ENCODE measurements around the gene NCKAP5.

NCKAP5 gene

DNA sequence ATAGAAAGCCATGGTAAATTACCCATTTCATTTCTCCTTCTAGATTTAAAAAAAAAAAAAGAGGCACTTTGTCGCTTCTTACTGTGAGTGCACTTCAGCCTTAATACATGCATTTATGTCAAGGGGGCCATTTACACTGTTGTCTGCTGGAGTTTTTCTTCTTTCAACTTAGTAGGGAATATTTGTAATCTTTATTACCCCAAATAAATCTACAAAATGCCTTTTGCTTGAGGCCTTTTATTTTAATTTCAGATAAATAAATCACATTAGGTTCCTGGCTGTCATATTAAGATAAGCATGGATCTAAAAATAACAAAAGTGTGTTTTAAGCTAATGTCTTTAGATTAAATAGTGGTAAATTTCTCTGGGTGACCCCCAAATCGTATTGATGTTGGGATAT, 276.0 kb downstream of the NCKAP5 start:
- H3K27ac ChIP-seq (ENCODE audit: insufficient read depth in 1 of 2, low read depth in 1 of 2, low read length in 2 of 2, poor library complexity in 1 of 2, severe bottlenecking in 2 of 2): no peak overlapping the region
- no peak overlapping the region for H3K4me3 ChIP-seq (ENCODE audit: control insufficient read depth in 1 of 7, extremely low read depth in 1 of 7, insufficient read depth in 4 of 7, low read depth in 2 of 7, low read length in 6 of 7)
- POLR2A ChIA-PET: no interaction called here
- 92% methylated on average over 1 of the region's 2 CpGs for WGBS (ENCODE audit: insufficient coverage)
- CTCF ChIA-PET: no interaction called here
- no peaks in the 10 kb centered on the region for H3K9me3 ChIP-seq (ENCODE audit: control extremely low read depth in 1 of 5, control insufficient read depth in 4 of 5, insufficient read depth in 2 of 5, low read depth in 1 of 5, low read length in 4 of 5)
- H3K27me3 ChIP-seq (replicated peaks in 2 of 5; ENCODE audit: control insufficient read depth in 4 of 5, insufficient read depth in 5 of 5, low read length in 4 of 5): no peaks in the 10 kb centered on the region
- H3K4me1 ChIP-seq (ENCODE audit: control extremely low read depth in 1 of 4, control insufficient read depth in 4 of 4, insufficient read depth in 4 of 4, low read length in 3 of 4): no peaks in the 10 kb centered on the region
- DNase-seq: no peak
- H3K36me3 ChIP-seq (ENCODE audit: control insufficient read depth in 4 of 4, insufficient read depth in 4 of 4, low read length in 3 of 4): no peaks in the 10 kb centered on the region

GRCh38 chr2:133287709-133288108, 280.6 kb downstream of the NCKAP5 start:
- CTCF ChIA-PET: no interaction called here
- no peaks in the 10 kb centered on the region for H3K4me1 ChIP-seq (ENCODE audit: control extremely low read depth in 1 of 4, control insufficient read depth in 4 of 4, insufficient read depth in 4 of 4, low read length in 3 of 4)
- H3K27me3 ChIP-seq (replicated peaks in 2 of 5; ENCODE audit: control insufficient read depth in 4 of 5, insufficient read depth in 5 of 5, low read length in 4 of 5): no peaks in the 10 kb centered on the region
- no peak overlapping the region for H3K27ac ChIP-seq (ENCODE audit: insufficient read depth in 1 of 2, low read depth in 1 of 2, low read length in 2 of 2, poor library complexity in 1 of 2, severe bottlenecking in 2 of 2)
- no peaks in the 10 kb centered on the region for H3K36me3 ChIP-seq (ENCODE audit: control insufficient read depth in 4 of 4, insufficient read depth in 4 of 4, low read length in 3 of 4)
- no CpG with 5 or more reads among the region's 2 CpGs for WGBS (ENCODE audit: insufficient coverage)
- no peak overlapping the region for H3K4me3 ChIP-seq (ENCODE audit: control insufficient read depth in 1 of 7, extremely low read depth in 1 of 7, insufficient read depth in 4 of 7, low read depth in 2 of 7, low read length in 6 of 7)
- POLR2A ChIA-PET: no interaction called here
- no peak for DNase-seq
- H3K9me3 ChIP-seq (ENCODE audit: control extremely low read depth in 1 of 5, control insufficient read depth in 4 of 5, insufficient read depth in 2 of 5, low read depth in 1 of 5, low read length in 4 of 5): no peaks in the 10 kb centered on the region

GRCh38 chr2:133286326-133286922, 281.8 kb downstream of the NCKAP5 start:
- Histone ChIP-seq H3K36me3 (ENCODE audit: control insufficient read depth in 4 of 4, insufficient read depth in 4 of 4, low read length in 3 of 4) (no peaks in the 10 kb centered on the region), H3K4me1 (ENCODE audit: control extremely low read depth in 1 of 4, control insufficient read depth in 4 of 4, insufficient read depth in 4 of 4, low read length in 3 of 4) (no peaks in the 10 kb centered on the region), H3K27ac (ENCODE audit: insufficient read depth in 1 of 2, low read depth in 1 of 2, low read length in 2 of 2, poor library complexity in 1 of 2, severe bottlenecking in 2 of 2) (no peak overlapping the region), H3K9me3 (ENCODE audit: control extremely low read depth in 1 of 5, control insufficient read depth in 4 of 5, insufficient read depth in 2 of 5, low read depth in 1 of 5, low read length in 4 of 5) (no peaks in the 10 kb centered on the region), H3K27me3 (replicated peaks in 2 of 5; ENCODE audit: control insufficient read depth in 4 of 5, insufficient read depth in 5 of 5, low read length in 4 of 5) (no peaks in the 10 kb centered on the region), H3K4me3 (ENCODE audit: control insufficient read depth in 1 of 7, extremely low read depth in 1 of 7, insufficient read depth in 4 of 7, low read depth in 2 of 7, low read length in 6 of 7) (no peak overlapping the region)
- ChIA-PET POLR2A (no interaction called here), CTCF (no interaction called here)
- WGBS (ENCODE audit: insufficient coverage): no CpG with 5 or more reads among the region's 1 CpG
- DNase-seq: no peak

DNA sequence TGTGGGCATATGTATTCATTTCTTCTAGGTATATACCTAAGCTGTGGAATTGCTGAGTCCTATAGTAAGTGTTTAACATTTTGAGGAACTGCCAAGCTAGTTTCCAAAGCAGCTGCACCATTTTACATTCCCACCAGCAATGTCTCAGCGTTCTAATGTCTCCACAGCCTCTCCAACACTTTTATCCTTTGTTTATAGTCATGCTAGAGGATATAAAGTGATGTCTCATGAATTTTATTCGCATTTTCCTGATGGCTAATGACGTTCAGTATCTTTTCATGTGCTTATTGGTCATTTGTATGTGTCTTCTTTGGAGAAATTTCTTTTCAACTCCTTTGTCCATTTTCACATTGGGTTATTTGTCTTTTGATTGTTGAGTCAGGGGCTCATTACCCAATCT, 295.2 kb downstream of the NCKAP5 start:
- ChIA-PET CTCF (no interaction called here), POLR2A (no interaction called here)
- no CpG with 5 or more reads among the region's 3 CpGs for WGBS (ENCODE audit: insufficient coverage)
- Histone ChIP-seq H3K27ac (ENCODE audit: insufficient read depth in 1 of 2, low read depth in 1 of 2, low read length in 2 of 2, poor library complexity in 1 of 2, severe bottlenecking in 2 of 2) (no peak overlapping the region), H3K4me3 (ENCODE audit: control insufficient read depth in 1 of 7, extremely low read depth in 1 of 7, insufficient read depth in 4 of 7, low read depth in 2 of 7, low read length in 6 of 7) (no peak overlapping the region), H3K27me3 (replicated peaks in 2 of 5; ENCODE audit: control insufficient read depth in 4 of 5, insufficient read depth in 5 of 5, low read length in 4 of 5) (peaks cover 0 to 2% (median 0%) of the 10 kb centered on the region in 5 experiments), H3K36me3 (ENCODE audit: control insufficient read depth in 4 of 4, insufficient read depth in 4 of 4, low read length in 3 of 4) (no peaks in the 10 kb centered on the region), H3K9me3 (ENCODE audit: control extremely low read depth in 1 of 5, control insufficient read depth in 4 of 5, insufficient read depth in 2 of 5, low read depth in 1 of 5, low read length in 4 of 5) (no peaks in the 10 kb centered on the region), H3K4me1 (ENCODE audit: control extremely low read depth in 1 of 4, control insufficient read depth in 4 of 4, insufficient read depth in 4 of 4, low read length in 3 of 4) (no peaks in the 10 kb centered on the region)
- no peak for DNase-seq

- 80% methylated on average over 1 of the region's 4 CpGs for WGBS (ENCODE audit: insufficient coverage)
- no peak for DNase-seq
- Histone ChIP-seq H3K4me3 (ENCODE audit: control insufficient read depth in 1 of 7, extremely low read depth in 1 of 7, insufficient read depth in 4 of 7, low read depth in 2 of 7, low read length in 6 of 7) (no peak overlapping the region), H3K4me1 (ENCODE audit: control extremely low read depth in 1 of 4, control insufficient read depth in 4 of 4, insufficient read depth in 4 of 4, low read length in 3 of 4) (no peaks in the 10 kb centered on the region), H3K36me3 (ENCODE audit: control insufficient read depth in 4 of 4, insufficient read depth in 4 of 4, low read length in 3 of 4) (no peaks in the 10 kb centered on the region), H3K27ac (ENCODE audit: insufficient read depth in 1 of 2, low read depth in 1 of 2, low read length in 2 of 2, poor library complexity in 1 of 2, severe bottlenecking in 2 of 2) (no peak overlapping the region), H3K9me3 (ENCODE audit: control extremely low read depth in 1 of 5, control insufficient read depth in 4 of 5, insufficient read depth in 2 of 5, low read depth in 1 of 5, low read length in 4 of 5) (no peaks in the 10 kb centered on the region), H3K27me3 (replicated peaks in 2 of 5; ENCODE audit: control insufficient read depth in 4 of 5, insufficient read depth in 5 of 5, low read length in 4 of 5) (peaks cover 0 to 18% (median 6%) of the 10 kb centered on the region in 5 experiments)
- ChIA-PET CTCF (interaction anchor here (0.7 kb wide), 1 partner anchor 293 kb away, joined by 3 read pairs; no protein-coding TSS in a partner anchor), POLR2A (no interaction called here)
Measured at GRCh38 chr2:133271105-133271504, 297.2 kb downstream of the NCKAP5 start.

- DNase-seq: no peak
- 94% methylated on average over 3 of the region's 5 CpGs for WGBS (ENCODE audit: insufficient coverage)
- ChIA-PET POLR2A (no interaction called here), CTCF (interaction anchor here (0.7 kb wide), 1 partner anchor 293 kb away, joined by 3 read pairs; no protein-coding TSS in a partner anchor)
- Histone ChIP-seq H3K36me3 (ENCODE audit: control insufficient read depth in 4 of 4, insufficient read depth in 4 of 4, low read length in 3 of 4) (no peaks in the 10 kb centered on the region), H3K9me3 (ENCODE audit: control extremely low read depth in 1 of 5, control insufficient read depth in 4 of 5, insufficient read depth in 2 of 5, low read depth in 1 of 5, low read length in 4 of 5) (no peaks in the 10 kb centered on the region), H3K4me1 (ENCODE audit: control extremely low read depth in 1 of 4, control insufficient read depth in 4 of 4, insufficient read depth in 4 of 4, low read length in 3 of 4) (no peaks in the 10 kb centered on the region), H3K27me3 (replicated peaks in 2 of 5; ENCODE audit: control insufficient read depth in 4 of 5, insufficient read depth in 5 of 5, low read length in 4 of 5) (peaks cover 0 to 24% (median 6%) of the 10 kb centered on the region in 5 experiments), H3K27ac (ENCODE audit: insufficient read depth in 1 of 2, low read depth in 1 of 2, low read length in 2 of 2, poor library complexity in 1 of 2, severe bottlenecking in 2 of 2) (no peak overlapping the region), H3K4me3 (ENCODE audit: control insufficient read depth in 1 of 7, extremely low read depth in 1 of 7, insufficient read depth in 4 of 7, low read depth in 2 of 7, low read length in 6 of 7) (no peak overlapping the region)
Measured at GRCh38 chr2:133270550-133270949, 297.7 kb downstream of the NCKAP5 start.

DNA sequence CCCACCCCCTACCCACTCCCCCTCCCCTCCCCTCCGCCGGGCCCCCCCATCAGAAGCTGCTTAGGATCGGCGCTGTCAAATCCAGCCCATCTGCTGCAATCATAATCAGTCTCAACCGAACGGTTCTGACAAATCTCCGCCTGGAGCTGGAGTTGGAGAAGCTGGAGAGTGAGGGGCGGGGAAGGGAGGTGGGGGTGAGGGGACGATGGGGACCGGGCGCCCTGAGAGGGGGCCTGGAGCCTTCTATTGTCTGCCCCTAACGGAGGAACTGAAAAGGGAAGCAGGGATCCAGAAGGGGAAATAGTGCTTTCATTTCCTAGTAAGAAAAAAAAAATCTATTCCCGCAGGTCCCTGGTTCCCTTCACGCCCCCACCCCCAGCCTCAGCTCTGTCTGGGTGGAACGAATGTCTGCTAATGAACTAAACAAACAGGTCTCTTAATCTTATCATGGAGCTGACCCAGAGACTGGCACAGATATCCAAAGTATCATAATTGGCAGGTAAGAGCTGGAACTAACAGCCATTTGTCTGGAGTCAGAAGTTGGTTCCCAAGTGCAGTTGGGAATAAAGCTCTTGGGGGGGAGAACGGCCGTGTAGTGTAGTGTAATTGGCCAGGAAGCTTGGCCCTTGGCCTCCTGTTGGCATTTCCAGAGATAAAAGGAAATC, 301.2 kb downstream of the NCKAP5 start:
- no peaks in the 10 kb centered on the region for H3K9me3 ChIP-seq (ENCODE audit: control extremely low read depth in 1 of 5, control insufficient read depth in 4 of 5, insufficient read depth in 2 of 5, low read depth in 1 of 5, low read length in 4 of 5)
- 4% methylated on average over 9 of the region's 17 CpGs for WGBS (ENCODE audit: insufficient coverage)
- no peak overlapping the region for H3K27ac ChIP-seq (ENCODE audit: insufficient read depth in 1 of 2, low read depth in 1 of 2, low read length in 2 of 2, poor library complexity in 1 of 2, severe bottlenecking in 2 of 2)
- H3K27me3 ChIP-seq (replicated peaks in 2 of 5; ENCODE audit: control insufficient read depth in 4 of 5, insufficient read depth in 5 of 5, low read length in 4 of 5): peaks cover 5 to 40% (median 9%) of the 10 kb centered on the region in 5 experiments
- ChIA-PET POLR2A (no interaction called here), CTCF (no interaction called here)
- H3K36me3 ChIP-seq (ENCODE audit: control insufficient read depth in 4 of 4, insufficient read depth in 4 of 4, low read length in 3 of 4): no peaks in the 10 kb centered on the region
- H3K4me1 ChIP-seq (ENCODE audit: control extremely low read depth in 1 of 4, control insufficient read depth in 4 of 4, insufficient read depth in 4 of 4, low read length in 3 of 4): no peaks in the 10 kb centered on the region
- no peak overlapping the region for H3K4me3 ChIP-seq (ENCODE audit: control insufficient read depth in 1 of 7, extremely low read depth in 1 of 7, insufficient read depth in 4 of 7, low read depth in 2 of 7, low read length in 6 of 7)
- no peak for DNase-seq

Data from common myeloid progenitor, CD34-positive (primary cell).